ENCODE measurements around the gene TRIM59. TPM values are rescaled to one million over a fixed set of nuclear protein-coding genes. Genes with fewer than 3 reads are reported as not detected.

Gene TRIM59
- polyA plus RNA-seq, 1 of the 3 experiments (the other 2 are of a cell fraction) = 4.1 TPM

- Histone ChIP-seq H3K4me3 (ENCODE audit: low read depth in 2 of 2, low read length in 1 of 2) (no peak overlapping the region), H3K9ac (no peak overlapping the region), H2AFZ (ENCODE audit: low read depth) (no peak overlapping the region), H3K4me1 (ENCODE audit: control insufficient read depth in 1 of 2, insufficient read depth in 2 of 2, low read depth in 1 of 2, low read length in 1 of 2) (peaks cover 0 to 4% of the 10 kb centered on the region in 2 experiments; a peak in 2 of 4 replicates), H3K27me3 (ENCODE audit: insufficient read depth) (no peaks in the 10 kb centered on the region), H4K20me1 (ENCODE audit: insufficient read depth) (0 out of 2 replicates have a peak, but pooled peaks cover 8% of the 10 kb centered on the region), H3K79me2 (ENCODE audit: insufficient read depth) (peaks cover 94% of the 10 kb centered on the region), H3F3A (replicated peaks; ENCODE audit: insufficient read depth) (peaks cover 57% of the 10 kb centered on the region), H3K27ac (ENCODE audit: low read depth in 2 of 2, low read length in 1 of 2) (peak overlapping the region in 1 of 2 experiments; percentile 44; a peak in 2 of 4 replicates), H3K36me3 (replicated peaks in 1 of 2; ENCODE audit: control insufficient read depth in 1 of 2, insufficient read depth in 2 of 2, low read length in 1 of 2) (peaks cover 77 to 78% of the 10 kb centered on the region in 2 experiments), H3K4me2 (no peak overlapping the region), H3K9me3 (no peaks in the 10 kb centered on the region), H3K9me2 (no peaks in the 10 kb centered on the region; the same call in 1 of the 2 replicates)
- WGBS (ENCODE audit: low lambda C conversion rate) = 93% methylated on average over 1 of the region's 1 CpG
- no peak for TF ChIP-seq IRF3 (IDR thresholded peaks at IDR 0.05; ENCODE audit: low read depth, low read length)
- TF ChIP-seq MXI1 (IDR thresholded peaks at IDR 0.05; ENCODE audit: low read depth, low read length) = no peak
- no peak for TF ChIP-seq REST (IDR thresholded peaks at IDR 0.05; ENCODE audit: low read depth, low read length)
- TF ChIP-seq NRF1 (IDR thresholded peaks at IDR 0.05; ENCODE audit: low read depth, low read length) = no peak
- no peak for TF ChIP-seq SMC3 (IDR thresholded peaks at IDR 0.05; ENCODE audit: low read depth, low read length)
- no peak for TF ChIP-seq CTCF (IDR thresholded peaks at IDR 0.05)
- TF ChIP-seq USF1 (IDR thresholded peaks at IDR 0.05; ENCODE audit: borderline replicate concordance, low read depth) = no peak
- no peak for TF ChIP-seq RAD21 (IDR thresholded peaks at IDR 0.05; ENCODE audit: low read length)
- no peak for TF ChIP-seq EP300 (IDR thresholded peaks at IDR 0.05; ENCODE audit: borderline replicate concordance in 1 of 2, low read depth in 1 of 2, low read length in 1 of 2)
- TF ChIP-seq GABPA (IDR thresholded peaks at IDR 0.05; ENCODE audit: low read depth) = no peak
- no peak for TF ChIP-seq POLR2AphosphoS5 (IDR thresholded peaks at IDR 0.05; ENCODE audit: low read depth, low read length)
- TF ChIP-seq ZBTB33 (IDR thresholded peaks at IDR 0.05; ENCODE audit: borderline replicate concordance, low read depth) = no peak
- ChIA-PET POLR2A (interaction anchor here (1.6 kb wide), 1 partner anchor 11 kb away, joined by 3 read pairs; no protein-coding TSS in a partner anchor), CTCF (interaction anchor here (0.6 to 5.9 kb wide), 12 partner anchors 9 to 379 kb away, joined by 3 to 29 read pairs (median 7); partner anchors contain the start of genes C3orf80 and SMC4)
- no peak for DNase-seq
Measured at GRCh38 chr3:160412477-160412876, 37.1 kb downstream of the TRIM59 start.
